Measurements from ENCODE around the gene MAPKBP1. TPM values are rescaled to one million over a fixed set of nuclear protein-coding genes. Genes with fewer than 3 reads are reported as not detected.

Gene MAPKBP1
- total and polyA plus RNA-seq, 9 of the 15 experiments (the other 6 are each of a cell fraction or from before 2014, with no cell fraction given) = 0.15 to 9.5 (median 4.5) TPM

DNA sequence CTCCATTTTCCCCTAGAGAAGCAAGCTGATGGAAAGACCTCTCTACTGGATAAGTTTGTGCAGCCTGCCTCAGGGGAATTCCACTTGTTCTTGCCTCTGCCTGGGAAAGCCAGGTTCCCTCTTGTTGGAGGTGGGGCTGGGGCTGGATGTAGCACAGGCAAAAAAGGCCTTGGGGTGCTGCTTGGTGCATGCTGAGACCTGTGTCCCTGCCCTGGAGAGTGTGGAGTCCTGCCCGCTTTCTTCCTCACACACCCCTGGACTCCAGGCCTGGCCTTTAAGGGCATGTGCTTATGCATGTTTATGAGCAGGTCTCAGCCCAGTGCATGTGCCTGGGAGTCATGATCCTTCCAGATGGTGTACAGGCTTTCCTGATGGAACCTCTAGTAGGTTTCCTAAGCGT lies 30.1 kb downstream of the MAPKBP1 start:
- Histone ChIP-seq H3K36me3 (ENCODE audit: control insufficient read depth, insufficient read depth, low read length) (no peaks in the 10 kb centered on the region), H2AFZ (ENCODE audit: low read depth, low read length) (no peak overlapping the region), H3K9me1 (ENCODE audit: control insufficient read depth, insufficient read depth, low read length) (no peaks in the 10 kb centered on the region), H3K9me3 (replicated peaks; ENCODE audit: control insufficient read depth, insufficient read depth, low read depth, low read length) (no peaks in the 10 kb centered on the region), H3K79me2 (ENCODE audit: control insufficient read depth, insufficient read depth, low read length) (no peaks in the 10 kb centered on the region), H3K4me1 (replicated peaks in 1 of 2; ENCODE audit: control insufficient read depth in 2 of 2, insufficient read depth in 2 of 2, low read length in 2 of 2) (0 out of 5 replicates have a peak, but pooled peaks cover 0 to 3% of the 10 kb centered on the region in 2 experiments), H3K9ac (ENCODE audit: insufficient read depth in 1 of 2, low read depth in 2 of 2, low read length in 2 of 2) (peak overlapping the region in 1 of 2 experiments; percentile 62; a peak in 1 of 4 replicates), H3K4me3 (no peak overlapping the region), H3K4me2 (ENCODE audit: insufficient read depth, low read length) (no peak overlapping the region), H4K20me1 (replicated peaks; ENCODE audit: control insufficient read depth, insufficient read depth, low read length) (no peaks in the 10 kb centered on the region; the same call in 1 of the 2 replicates), H3K27me3 (ENCODE audit: control insufficient read depth in 2 of 2, insufficient read depth in 2 of 2, low read length in 2 of 2) (no peaks in the 10 kb centered on the region), H3K27ac (ENCODE audit: extremely low read depth, low read depth, low read length) (no peak overlapping the region)
- ATAC-seq = peak; percentile 36; the same call in 2 of the 3 replicates
- in situ Hi-C loops (cut with MboI) = loop anchor here (25.0 kb wide), 1 partner anchor 342 kb away; no protein-coding TSS in a partner anchor
- no TSS peak for BruUV-seq (replicated peaks)
- 83% methylated on average over 2 of the region's 2 CpGs for WGBS (ENCODE audit: insufficient coverage, low coverage, missing lambda C conversion rate)
- POLR2A ChIA-PET = interaction anchor here (1.3 kb wide), 1 partner anchor 31 kb away, joined by 6 read pairs; no protein-coding TSS in a partner anchor
- CTCF ChIA-PET (ENCODE audit: low intra/inter-chr PET ratio) = no interaction called here
- no peak for DNase-seq (ENCODE audit: extremely low read depth in 1 of 4, low spot score in 3 of 4)
- intact Hi-C loops (cut with micrococcal nuclease) = no loop called here
- TF ChIP-seq, protein P1, sequence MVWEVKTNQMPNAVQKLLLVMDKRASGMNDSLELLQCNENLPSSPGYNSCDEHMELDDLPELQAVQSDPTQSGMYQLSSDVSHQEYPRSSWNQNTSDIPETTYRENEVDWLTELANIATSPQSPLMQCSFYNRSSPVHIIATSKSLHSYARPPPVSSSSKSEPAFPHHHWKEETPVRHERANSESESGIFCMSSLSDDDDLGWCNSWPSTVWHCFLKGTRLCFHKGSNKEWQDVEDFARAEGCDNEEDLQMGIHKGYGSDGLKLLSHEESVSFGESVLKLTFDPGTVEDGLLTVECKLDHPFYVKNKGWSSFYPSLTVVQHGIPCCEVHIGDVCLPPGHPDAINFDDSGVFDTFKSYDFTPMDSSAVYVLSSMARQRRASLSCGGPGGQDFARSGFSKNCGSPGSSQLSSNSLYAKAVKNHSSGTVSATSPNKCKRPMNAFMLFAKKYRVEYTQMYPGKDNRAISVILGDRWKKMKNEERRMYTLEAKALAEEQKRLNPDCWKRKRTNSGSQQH (CRISPR knock-in tag; IDR thresholded peaks at IDR 0.05) = no peak
- TF ChIP-seq NBN (IDR thresholded peaks at IDR 0.05; ENCODE audit: low read depth) (no peak), SRSF1 (IDR thresholded peaks at IDR 0.05; ENCODE audit: low read depth, low read length) (no peak), GABPB1 (CRISPR knock-in tag; IDR thresholded peaks at IDR 0.05) (no peak), STAT5B (CRISPR knock-in tag; IDR thresholded peaks at IDR 0.05) (no peak), NR3C1 (CRISPR knock-in tag; IDR thresholded peaks at IDR 0.05) (no peak), FOSL1 (tag; conservative IDR thresholded peaks at IDR 0.05) (no peak)
- TF ChIP-seq, protein P2, sequence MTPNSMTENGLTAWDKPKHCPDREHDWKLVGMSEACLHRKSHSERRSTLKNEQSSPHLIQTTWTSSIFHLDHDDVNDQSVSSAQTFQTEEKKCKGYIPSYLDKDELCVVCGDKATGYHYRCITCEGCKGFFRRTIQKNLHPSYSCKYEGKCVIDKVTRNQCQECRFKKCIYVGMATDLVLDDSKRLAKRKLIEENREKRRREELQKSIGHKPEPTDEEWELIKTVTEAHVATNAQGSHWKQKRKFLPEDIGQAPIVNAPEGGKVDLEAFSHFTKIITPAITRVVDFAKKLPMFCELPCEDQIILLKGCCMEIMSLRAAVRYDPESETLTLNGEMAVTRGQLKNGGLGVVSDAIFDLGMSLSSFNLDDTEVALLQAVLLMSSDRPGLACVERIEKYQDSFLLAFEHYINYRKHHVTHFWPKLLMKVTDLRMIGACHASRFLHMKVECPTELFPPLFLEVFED (CRISPR knock-in tag; conservative IDR thresholded peaks at IDR 0.05) = no peak
- TF ChIP-seq, protein P3, sequence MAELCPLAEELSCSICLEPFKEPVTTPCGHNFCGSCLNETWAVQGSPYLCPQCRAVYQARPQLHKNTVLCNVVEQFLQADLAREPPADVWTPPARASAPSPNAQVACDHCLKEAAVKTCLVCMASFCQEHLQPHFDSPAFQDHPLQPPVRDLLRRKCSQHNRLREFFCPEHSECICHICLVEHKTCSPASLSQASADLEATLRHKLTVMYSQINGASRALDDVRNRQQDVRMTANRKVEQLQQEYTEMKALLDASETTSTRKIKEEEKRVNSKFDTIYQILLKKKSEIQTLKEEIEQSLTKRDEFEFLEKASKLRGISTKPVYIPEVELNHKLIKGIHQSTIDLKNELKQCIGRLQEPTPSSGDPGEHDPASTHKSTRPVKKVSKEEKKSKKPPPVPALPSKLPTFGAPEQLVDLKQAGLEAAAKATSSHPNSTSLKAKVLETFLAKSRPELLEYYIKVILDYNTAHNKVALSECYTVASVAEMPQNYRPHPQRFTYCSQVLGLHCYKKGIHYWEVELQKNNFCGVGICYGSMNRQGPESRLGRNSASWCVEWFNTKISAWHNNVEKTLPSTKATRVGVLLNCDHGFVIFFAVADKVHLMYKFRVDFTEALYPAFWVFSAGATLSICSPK (IDR thresholded peaks at IDR 0.05; ENCODE audit: borderline replicate concordance) = no peak
- TF ChIP-seq, protein P4, sequence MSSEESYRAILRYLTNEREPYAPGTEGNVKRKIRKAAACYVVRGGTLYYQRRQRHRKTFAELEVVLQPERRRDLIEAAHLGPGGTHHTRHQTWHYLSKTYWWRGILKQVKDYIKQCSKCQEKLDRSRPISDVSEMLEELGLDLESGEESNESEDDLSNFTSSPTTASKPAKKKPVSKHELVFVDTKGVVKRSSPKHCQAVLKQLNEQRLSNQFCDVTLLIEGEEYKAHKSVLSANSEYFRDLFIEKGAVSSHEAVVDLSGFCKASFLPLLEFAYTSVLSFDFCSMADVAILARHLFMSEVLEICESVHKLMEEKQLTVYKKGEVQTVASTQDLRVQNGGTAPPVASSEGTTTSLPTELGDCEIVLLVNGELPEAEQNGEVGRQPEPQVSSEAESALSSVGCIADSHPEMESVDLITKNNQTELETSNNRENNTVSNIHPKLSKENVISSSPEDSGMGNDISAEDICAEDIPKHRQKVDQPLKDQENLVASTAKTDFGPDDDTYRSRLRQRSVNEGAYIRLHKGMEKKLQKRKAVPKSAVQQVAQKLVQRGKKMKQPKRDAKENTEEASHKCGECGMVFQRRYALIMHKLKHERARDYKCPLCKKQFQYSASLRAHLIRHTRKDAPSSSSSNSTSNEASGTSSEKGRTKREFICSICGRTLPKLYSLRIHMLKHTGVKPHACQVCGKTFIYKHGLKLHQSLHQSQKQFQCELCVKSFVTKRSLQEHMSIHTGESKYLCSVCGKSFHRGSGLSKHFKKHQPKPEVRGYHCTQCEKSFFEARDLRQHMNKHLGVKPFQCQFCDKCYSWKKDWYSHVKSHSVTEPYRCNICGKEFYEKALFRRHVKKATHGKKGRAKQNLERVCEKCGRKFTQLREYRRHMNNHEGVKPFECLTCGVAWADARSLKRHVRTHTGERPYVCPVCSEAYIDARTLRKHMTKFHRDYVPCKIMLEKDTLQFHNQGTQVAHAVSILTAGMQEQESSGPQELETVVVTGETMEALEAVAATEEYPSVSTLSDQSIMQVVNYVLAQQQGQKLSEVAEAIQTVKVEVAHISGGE (CRISPR knock-in tag; IDR thresholded peaks at IDR 0.05) = no peak
- no peak for FAIRE-seq

All from K562 (cell line).